ENCODE results near the gene SLC7A14.

GRCh38 chr3:170480111-170480510 is 105.8 kb downstream of the SLC7A14 start:
- TF ChIP-seq, protein P1, sequence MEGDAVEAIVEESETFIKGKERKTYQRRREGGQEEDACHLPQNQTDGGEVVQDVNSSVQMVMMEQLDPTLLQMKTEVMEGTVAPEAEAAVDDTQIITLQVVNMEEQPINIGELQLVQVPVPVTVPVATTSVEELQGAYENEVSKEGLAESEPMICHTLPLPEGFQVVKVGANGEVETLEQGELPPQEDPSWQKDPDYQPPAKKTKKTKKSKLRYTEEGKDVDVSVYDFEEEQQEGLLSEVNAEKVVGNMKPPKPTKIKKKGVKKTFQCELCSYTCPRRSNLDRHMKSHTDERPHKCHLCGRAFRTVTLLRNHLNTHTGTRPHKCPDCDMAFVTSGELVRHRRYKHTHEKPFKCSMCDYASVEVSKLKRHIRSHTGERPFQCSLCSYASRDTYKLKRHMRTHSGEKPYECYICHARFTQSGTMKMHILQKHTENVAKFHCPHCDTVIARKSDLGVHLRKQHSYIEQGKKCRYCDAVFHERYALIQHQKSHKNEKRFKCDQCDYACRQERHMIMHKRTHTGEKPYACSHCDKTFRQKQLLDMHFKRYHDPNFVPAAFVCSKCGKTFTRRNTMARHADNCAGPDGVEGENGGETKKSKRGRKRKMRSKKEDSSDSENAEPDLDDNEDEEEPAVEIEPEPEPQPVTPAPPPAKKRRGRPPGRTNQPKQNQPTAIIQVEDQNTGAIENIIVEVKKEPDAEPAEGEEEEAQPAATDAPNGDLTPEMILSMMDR (IDR thresholded peaks at IDR 0.05; ENCODE audit: low read length): no peak
- no peak for TF ChIP-seq EZH2phosphoT487 (IDR thresholded peaks at IDR 0.05; ENCODE audit: low read length)
